Activated CD4-positive, alpha-beta T cell treated with anti-CD3 and anti-CD28 coated beads, Interleukin-2, amount 10 ng/mL, durations not matched to agents 24 days and 14 days (primary cell): Measurements from ENCODE around the gene GLCCI1. TPM values are rescaled to one million over a fixed set of nuclear protein-coding genes. Genes with fewer than 3 reads are reported as not detected.
A peak's percentile ranks its signal among the peaks of the same experiment; 100 is the strongest.

Source experiments
- DNase-seq: peaks from one replicate; pipeline ENCODE4 v3.0.0; 2022
- H3K27ac Mint-ChIP-seq: one replicate; pipeline ENCODE4 v1.8.0; 2022; ENCODE audit warnings: mild to moderate bottlenecking, mixed read lengths
- H3K27me3 Mint-ChIP-seq: one replicate; pipeline ENCODE4 v1.8.0; 2022; ENCODE audit warnings: mixed read lengths
- H3K36me3 Mint-ChIP-seq: one replicate; pipeline ENCODE4 v1.8.0; 2022; ENCODE audit warnings: low read depth, mild to moderate bottlenecking, mixed read lengths
- H3K4me1 Mint-ChIP-seq: one replicate; pipeline ENCODE4 v1.8.0; 2021; ENCODE audit warnings: mixed read lengths
- H3K4me3 Mint-ChIP-seq: one replicate; pipeline ENCODE4 v1.8.0; 2022; ENCODE audit warnings: mild to moderate bottlenecking, moderate library complexity, mixed read lengths
- H3K9me3 Mint-ChIP-seq: one replicate; pipeline ENCODE4 v1.8.0; 2021; ENCODE audit warnings: mixed read lengths
- intact Hi-C: fragments of 100-400 bp; cut with micrococcal nuclease; formaldehyde crosslinking; loops from one replicate; pipeline ENCODE4 v1.15.1; 2023
- total RNA-seq: library from RNA; stranded (reverse); gene quantifications from 2 replicates; pipeline ENCODE4 v1.2.3, GENCODE V29; 2022

The GLCCI1 gene
- total RNA-seq, 1 donor from 2014 or later = 10.9 TPM

- peak overlapping the region; percentile 32 for H3K27ac Mint-ChIP-seq
- no peak for DNase-seq
- H3K36me3 Mint-ChIP-seq = no peaks in the 10 kb centered on the region
- no peaks in the 10 kb centered on the region for H3K27me3 Mint-ChIP-seq
- no peaks in the 10 kb centered on the region for H3K9me3 Mint-ChIP-seq
- intact Hi-C loops = loop anchor here (2.0 kb wide), 2 partner anchors 21 to 25 kb away; partner anchors contain the start of gene GLCCI1
- H3K4me3 Mint-ChIP-seq = peak overlapping the region; percentile 40
- peaks cover 13% of the 10 kb centered on the region for H3K4me1 Mint-ChIP-seq
These were observed 24.6 kb upstream of the GLCCI1 start for GRCh38 chr7:7943951-7944350.

GRCh38 chr7:7944619-7945282 is 23.8 kb upstream of the GLCCI1 start:
- H3K4me3 Mint-ChIP-seq = peak overlapping the region; percentile 65
- peak; percentile 80 for DNase-seq
- H3K36me3 Mint-ChIP-seq = no peaks in the 10 kb centered on the region
- intact Hi-C loops = loop anchor here (2.0 kb wide), 2 partner anchors 22 to 24 kb away; partner anchors contain the start of gene GLCCI1
- H3K27me3 Mint-ChIP-seq = no peaks in the 10 kb centered on the region
- H3K9me3 Mint-ChIP-seq = no peaks in the 10 kb centered on the region
- H3K27ac Mint-ChIP-seq = peak overlapping the region; percentile 49
- H3K4me1 Mint-ChIP-seq = peaks cover 13% of the 10 kb centered on the region

GRCh38 chr7:7946486-7946885 is 22.1 kb upstream of the GLCCI1 start:
- DNase-seq = no peak
- Mint-ChIP-seq H3K36me3 (peaks cover 3% of the 10 kb centered on the region), H3K9me3 (peaks cover 6% of the 10 kb centered on the region), H3K27ac (no peak overlapping the region), H3K4me3 (no peak overlapping the region), H3K27me3 (no peaks in the 10 kb centered on the region), H3K4me1 (peaks cover 13% of the 10 kb centered on the region)
- intact Hi-C loops = no loop called here

- Mint-ChIP-seq H3K9me3 (peaks cover 14% of the 10 kb centered on the region), H3K27me3 (no peaks in the 10 kb centered on the region), H3K4me1 (peaks cover 13% of the 10 kb centered on the region), H3K27ac (no peak overlapping the region), H3K36me3 (peaks cover 3% of the 10 kb centered on the region), H3K4me3 (no peak overlapping the region)
- intact Hi-C loops = no loop called here
- DNase-seq = no peak
These were observed 20.4 kb upstream of the GLCCI1 start for GRCh38 chr7:7948232-7948631.

- peaks cover 3% of the 10 kb centered on the region for H3K36me3 Mint-ChIP-seq
- peaks cover 14% of the 10 kb centered on the region for H3K9me3 Mint-ChIP-seq
- no peak overlapping the region for H3K27ac Mint-ChIP-seq
- no peak for DNase-seq
- no peaks in the 10 kb centered on the region for H3K27me3 Mint-ChIP-seq
- no peaks in the 10 kb centered on the region for H3K4me1 Mint-ChIP-seq
- intact Hi-C loops = no loop called here
- H3K4me3 Mint-ChIP-seq = no peak overlapping the region
These were observed 14.8 kb upstream of the GLCCI1 start for GRCh38 chr7:7953806-7954205.

- Mint-ChIP-seq H3K36me3 (no peaks in the 10 kb centered on the region), H3K4me3 (no peak overlapping the region), H3K9me3 (peaks cover 6% of the 10 kb centered on the region), H3K4me1 (no peaks in the 10 kb centered on the region), H3K27me3 (no peaks in the 10 kb centered on the region), H3K27ac (no peak overlapping the region)
- intact Hi-C loops = no loop called here
- no peak for DNase-seq
These were observed 12.0 kb upstream of the GLCCI1 start for GRCh38 chr7:7956531-7957128.

- Mint-ChIP-seq H3K4me1 (no peaks in the 10 kb centered on the region), H3K36me3 (no peaks in the 10 kb centered on the region), H3K27ac (no peak overlapping the region), H3K9me3 (no peaks in the 10 kb centered on the region), H3K27me3 (no peaks in the 10 kb centered on the region), H3K4me3 (no peak overlapping the region)
- DNase-seq = peak; percentile 16
- intact Hi-C loops = no loop called here
These were observed 11.1 kb upstream of the GLCCI1 start for GRCh38 chr7:7957513-7957912.

GRCh38 chr7:7959979-7960670 is 8.5 kb upstream of the GLCCI1 start:
- Mint-ChIP-seq H3K27ac (no peak overlapping the region), H3K4me1 (peaks cover under 1% of the 10 kb centered on the region), H3K36me3 (no peaks in the 10 kb centered on the region), H3K4me3 (no peak overlapping the region), H3K9me3 (no peaks in the 10 kb centered on the region), H3K27me3 (no peaks in the 10 kb centered on the region)
- intact Hi-C loops = no loop called here
- peak; percentile 35 for DNase-seq

- Mint-ChIP-seq H3K4me3 (no peak overlapping the region), H3K27me3 (no peaks in the 10 kb centered on the region), H3K4me1 (peaks cover 9% of the 10 kb centered on the region), H3K36me3 (no peaks in the 10 kb centered on the region), H3K9me3 (no peaks in the 10 kb centered on the region), H3K27ac (no peak overlapping the region)
- no peak for DNase-seq
- intact Hi-C loops = no loop called here
These were observed 5.7 kb upstream of the GLCCI1 start for GRCh38 chr7:7962851-7963250.

- no peaks in the 10 kb centered on the region for H3K36me3 Mint-ChIP-seq
- intact Hi-C loops = no loop called here
- no peak overlapping the region for H3K4me3 Mint-ChIP-seq
- no peak overlapping the region for H3K27ac Mint-ChIP-seq
- DNase-seq = no peak
- H3K4me1 Mint-ChIP-seq = peaks cover 9% of the 10 kb centered on the region
- H3K9me3 Mint-ChIP-seq = no peaks in the 10 kb centered on the region
- H3K27me3 Mint-ChIP-seq = no peaks in the 10 kb centered on the region
These were observed 4.3 kb upstream of the GLCCI1 start for GRCh38 chr7:7964250-7964649.

- intact Hi-C loops = loop anchor here (5.0 kb wide), 2 partner anchors 397 to 782 kb away; partner anchors contain the start of genes C1GALT1 and MIOS
- H3K36me3 Mint-ChIP-seq = no peaks in the 10 kb centered on the region
- peaks cover 9% of the 10 kb centered on the region for H3K4me1 Mint-ChIP-seq
- no peaks in the 10 kb centered on the region for H3K9me3 Mint-ChIP-seq
- H3K27ac Mint-ChIP-seq = no peak overlapping the region
- H3K27me3 Mint-ChIP-seq = no peaks in the 10 kb centered on the region
- H3K4me3 Mint-ChIP-seq = no peak overlapping the region
- no peak for DNase-seq
These were observed 3.9 kb upstream of the GLCCI1 start for GRCh38 chr7:7964691-7965090.

- Mint-ChIP-seq H3K27me3 (no peaks in the 10 kb centered on the region), H3K36me3 (no peaks in the 10 kb centered on the region), H3K4me1 (peaks cover 9% of the 10 kb centered on the region), H3K27ac (no peak overlapping the region), H3K4me3 (no peak overlapping the region), H3K9me3 (no peaks in the 10 kb centered on the region)
- no peak for DNase-seq
- intact Hi-C loops = loop anchor here (5.0 kb wide), 2 partner anchors 398 to 783 kb away; partner anchors contain the start of genes C1GALT1 and MIOS
These were observed 3.3 kb upstream of the GLCCI1 start for GRCh38 chr7:7965301-7965700.

GRCh38 chr7:7966141-7966734 is 2.4 kb upstream of the GLCCI1 start:
- no peaks in the 10 kb centered on the region for H3K9me3 Mint-ChIP-seq
- H3K36me3 Mint-ChIP-seq = no peaks in the 10 kb centered on the region
- H3K4me1 Mint-ChIP-seq = peaks cover 9% of the 10 kb centered on the region
- no peak for DNase-seq
- H3K27ac Mint-ChIP-seq = no peak overlapping the region
- no peaks in the 10 kb centered on the region for H3K27me3 Mint-ChIP-seq
- H3K4me3 Mint-ChIP-seq = no peak overlapping the region
- intact Hi-C loops = loop anchor here (5.0 kb wide), 2 partner anchors 399 to 784 kb away; partner anchors contain the start of genes C1GALT1 and MIOS
